ENCODE data around the gene SYT1. TPM values are rescaled to one million over a fixed set of nuclear protein-coding genes. Genes with fewer than 3 reads are reported as not detected.
"Not testable (repeated sequence)": the region's sequence is repeated elsewhere in the genome, so short reads cannot be mapped to it uniquely, and the experiment has no call there.

Gene SYT1
- 12.3 TPM for total RNA-seq

DNA sequence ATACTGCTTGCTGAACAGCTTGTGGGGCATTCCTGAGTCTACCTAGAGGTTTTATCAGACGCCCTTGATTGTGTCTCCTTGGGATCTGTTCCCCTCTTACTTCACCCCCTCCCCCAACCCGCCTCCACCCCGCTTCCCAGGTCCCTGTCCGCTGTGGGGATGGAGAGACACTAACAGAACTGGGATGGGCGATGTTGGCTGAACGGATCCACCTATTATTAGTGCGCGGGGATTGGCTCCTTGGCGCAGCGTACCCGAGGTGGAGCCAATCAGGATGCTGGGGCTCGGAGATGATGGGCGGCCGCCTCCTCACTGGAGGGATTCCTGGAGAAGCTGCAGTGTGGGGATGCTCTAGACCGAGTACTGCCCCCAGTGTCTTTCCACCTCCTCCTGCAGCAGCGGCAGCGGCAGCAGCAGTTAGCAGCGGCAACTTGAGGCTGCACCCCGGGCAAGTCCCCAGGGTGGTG is at the start of gene SYT1:
SYT1 (plus strand) TSS at position 372 of the 467 bp plus-strand sequence.
- peak; percentile 68 for DNase-seq (ENCODE audit: low spot score)

DNA sequence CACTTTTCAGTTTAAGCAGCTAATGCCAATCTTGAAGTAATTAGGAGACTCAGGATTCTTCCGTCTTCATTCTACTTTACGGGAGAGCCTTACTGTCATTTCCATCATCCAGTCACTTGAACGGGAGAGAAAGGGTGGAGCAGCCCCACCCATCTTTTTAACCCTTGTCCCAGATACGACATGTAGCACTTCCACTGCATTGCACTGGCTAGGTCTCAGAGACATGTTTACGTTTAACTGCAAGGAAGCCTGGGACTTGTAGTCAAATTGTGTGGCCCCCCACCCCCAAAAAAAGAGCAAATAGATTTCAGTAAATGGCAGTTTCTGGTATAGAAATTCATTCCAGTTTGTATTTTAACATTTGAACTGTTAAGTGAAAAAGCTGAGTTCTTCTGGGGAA is 46.1 kb upstream of the SYT1 start:
- DNase-seq (ENCODE audit: low spot score) = no peak

DNA sequence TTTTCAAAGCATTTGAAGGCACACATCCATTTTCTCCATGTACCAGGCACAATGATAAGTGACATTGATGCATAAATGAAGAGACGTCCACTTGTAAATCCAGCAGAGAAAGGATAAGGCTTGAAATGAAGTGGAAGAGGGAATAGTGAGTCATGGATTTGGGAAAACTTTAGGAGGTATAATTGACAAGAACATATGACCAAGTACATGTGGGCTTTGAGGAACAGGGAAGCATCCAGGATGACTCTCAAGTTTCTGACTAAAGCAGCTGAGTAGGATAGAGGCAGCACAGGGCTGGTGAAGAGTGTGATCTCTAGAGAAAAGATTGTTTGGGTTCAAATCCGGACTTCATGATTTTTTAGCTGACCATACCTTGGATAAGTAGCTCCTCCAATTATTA is 43.6 kb upstream of the SYT1 start:
- no peak for DNase-seq (ENCODE audit: low spot score)

DNA sequence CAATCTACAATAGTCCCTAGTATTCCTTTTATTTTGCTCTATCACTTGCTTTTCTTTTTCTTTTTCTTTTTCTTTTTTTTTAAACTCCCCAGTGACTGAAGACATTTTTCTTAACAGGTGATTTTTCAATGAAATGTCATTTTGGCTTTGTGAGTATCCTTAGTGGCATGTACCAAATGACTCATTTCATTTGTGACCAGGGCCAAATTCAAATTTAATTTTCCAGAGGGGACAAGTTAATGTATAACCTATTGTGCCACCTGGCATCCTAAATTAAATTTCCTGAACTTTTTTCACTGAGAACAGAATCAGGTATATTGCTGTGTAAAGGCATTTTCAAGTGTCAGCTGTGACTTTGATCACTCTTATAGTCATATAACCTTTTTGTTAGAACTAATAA is 39.7 kb upstream of the SYT1 start:
- no peak for DNase-seq (ENCODE audit: low spot score)

DNA sequence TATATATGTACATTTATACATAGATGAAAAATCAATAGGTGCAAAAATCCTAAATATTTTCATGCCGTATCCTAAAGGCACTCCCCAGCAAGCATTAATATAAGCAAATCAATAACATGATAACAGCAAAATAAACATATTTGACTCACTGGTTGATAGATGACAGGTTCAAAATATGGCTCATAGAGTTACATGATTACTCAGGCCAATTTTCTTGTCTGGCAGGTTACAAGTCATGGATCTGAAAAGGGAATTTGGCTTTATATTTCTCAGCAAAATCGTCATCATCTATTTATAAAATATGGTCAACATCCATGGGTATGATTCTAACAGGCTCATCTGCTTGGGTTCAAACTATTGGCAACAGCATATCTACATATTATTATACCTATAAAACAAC is 34.9 kb upstream of the SYT1 start:
- no peak for DNase-seq (ENCODE audit: low spot score)

DNA sequence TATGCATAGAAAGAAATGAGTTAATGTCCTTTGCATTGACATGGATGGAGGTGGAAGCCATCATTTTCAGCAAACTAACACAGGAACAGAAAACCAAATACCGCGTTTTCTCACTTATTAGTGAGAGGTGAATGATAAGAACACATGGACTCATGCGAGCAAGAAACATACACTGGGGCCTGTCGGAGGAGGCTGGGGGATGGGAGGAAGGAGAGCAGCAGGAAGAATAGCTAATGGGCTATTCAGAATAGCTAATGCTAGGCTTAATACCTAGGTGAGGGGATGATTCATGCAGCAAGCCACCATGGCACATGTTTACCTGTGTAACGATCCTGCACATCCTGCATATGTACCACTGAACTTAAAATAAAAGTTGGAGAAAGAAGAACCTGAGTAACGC is 29.1 kb upstream of the SYT1 start:
- no peak for DNase-seq (ENCODE audit: low spot score)

DNA sequence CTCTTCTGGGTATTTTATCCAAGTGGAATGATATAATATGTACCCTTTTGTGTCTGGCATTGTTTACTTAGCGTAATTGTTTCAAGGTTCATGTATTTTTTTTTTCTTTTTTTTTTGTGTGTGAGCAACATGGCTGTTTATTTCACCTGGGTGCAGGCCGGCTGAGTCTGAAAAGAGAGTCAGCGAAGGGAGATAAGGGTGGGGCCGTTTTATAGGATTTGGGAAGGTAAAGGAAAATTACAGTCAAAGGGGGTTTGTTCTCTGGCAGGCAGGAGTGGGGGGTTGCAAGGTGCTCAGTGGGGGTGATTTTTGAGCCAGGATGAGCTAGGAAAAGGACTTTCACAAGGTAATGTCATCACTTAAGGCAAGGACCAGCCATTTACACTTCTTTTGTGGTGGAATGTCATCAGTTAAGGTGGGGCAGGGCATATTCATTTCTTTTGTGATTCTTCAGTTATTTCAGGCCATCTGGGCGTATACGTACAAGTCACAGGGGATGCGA is 24.0 kb upstream of the SYT1 start:
- DNase-seq (ENCODE audit: low spot score) = not testable (repeated sequence)

DNA sequence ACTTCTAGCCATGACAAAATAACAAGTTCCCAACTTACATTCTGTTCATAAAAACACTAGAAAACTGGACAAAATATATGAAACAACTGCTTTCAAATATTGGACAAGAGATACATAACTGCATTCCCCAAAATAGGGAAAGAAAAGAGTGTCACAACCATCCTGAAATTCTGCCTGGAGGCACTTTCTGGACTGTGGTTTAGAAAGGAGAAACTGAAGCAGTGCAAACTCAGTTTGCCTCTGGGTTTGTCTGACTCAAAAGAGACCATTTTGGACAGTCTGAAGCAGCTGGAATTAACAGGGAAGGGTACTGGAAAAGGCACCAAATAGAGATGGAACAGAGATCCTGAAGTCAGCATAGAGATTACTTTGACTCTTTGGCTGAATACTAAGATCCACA is 11.3 kb upstream of the SYT1 start:
- no peak for DNase-seq (ENCODE audit: low spot score)

DNA sequence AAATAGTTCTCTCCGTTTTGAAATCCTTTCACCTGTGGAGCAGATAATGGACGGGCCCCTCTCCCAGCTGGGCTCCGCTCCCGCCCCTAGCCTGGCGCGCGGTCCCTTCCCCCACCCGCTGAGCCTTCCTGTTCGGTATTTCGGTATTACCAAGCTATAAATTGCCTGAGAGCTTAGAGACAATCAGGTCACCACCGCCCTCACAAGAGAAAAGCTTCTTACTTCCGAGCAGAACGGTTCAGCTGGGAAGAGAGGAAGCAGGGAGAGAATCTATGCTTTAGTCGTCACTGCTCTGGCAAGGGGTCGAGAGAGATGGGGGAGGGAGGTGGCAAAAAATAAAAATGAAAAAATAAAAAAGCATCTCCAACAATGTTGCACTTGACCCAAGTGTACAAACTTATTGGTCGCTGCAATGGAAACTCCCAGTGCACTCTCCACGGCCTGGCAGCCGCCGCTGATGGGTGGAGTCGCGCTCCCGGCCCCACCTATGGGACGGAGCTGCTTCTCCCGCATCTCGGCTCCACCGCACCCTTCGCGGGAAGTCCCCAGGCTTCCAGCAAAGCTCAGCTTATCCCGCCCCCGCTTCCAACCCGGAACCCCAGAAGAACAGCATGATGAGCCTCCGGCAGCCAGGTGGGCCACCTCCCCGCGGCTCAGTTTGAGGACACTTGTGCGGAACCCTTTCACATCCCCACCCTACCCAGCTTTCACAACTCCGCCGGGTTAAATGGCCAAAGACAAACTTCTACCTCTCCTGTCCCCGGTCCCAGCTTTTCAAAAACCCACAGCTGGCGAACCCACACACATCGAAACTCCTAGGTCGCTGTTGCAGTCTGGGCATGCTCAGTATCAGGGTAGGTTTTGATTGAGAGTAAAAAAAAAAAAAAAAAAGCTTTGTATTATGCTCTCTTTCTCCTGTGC is 832 bp upstream of the SYT1 start:
- DNase-seq (ENCODE audit: low spot score) = peak; percentile 47

DNA sequence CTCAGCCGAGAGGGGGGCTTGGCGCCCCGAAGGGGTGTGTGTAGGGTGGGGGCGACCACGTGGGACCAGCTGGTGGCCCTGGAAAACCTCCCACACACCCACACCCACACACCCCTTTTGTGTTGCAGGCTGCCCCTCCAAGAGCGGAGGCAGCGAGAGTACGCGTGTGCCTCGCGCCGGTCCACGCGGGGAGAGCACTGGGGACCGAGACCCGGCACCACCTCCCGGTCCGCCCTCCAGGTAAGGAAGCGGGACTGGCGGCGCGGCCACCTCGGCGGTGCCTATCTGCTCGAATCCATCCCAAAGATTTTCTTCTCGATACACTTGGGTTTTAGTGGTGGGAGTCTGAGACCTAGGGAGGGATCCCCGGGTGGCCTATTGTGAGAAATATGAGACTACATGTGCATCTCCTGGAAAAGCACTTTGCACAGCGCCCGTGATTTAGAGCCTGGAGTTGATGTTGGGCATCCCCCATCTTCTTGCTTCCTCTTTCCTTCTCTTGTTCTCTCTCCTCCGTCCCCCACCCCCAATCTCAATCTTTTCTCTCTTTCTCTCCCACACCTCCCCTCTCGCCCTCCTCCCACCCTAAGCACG is 393 bp downstream of the SYT1 start:
- no peak for DNase-seq (ENCODE audit: low spot score)

DNA sequence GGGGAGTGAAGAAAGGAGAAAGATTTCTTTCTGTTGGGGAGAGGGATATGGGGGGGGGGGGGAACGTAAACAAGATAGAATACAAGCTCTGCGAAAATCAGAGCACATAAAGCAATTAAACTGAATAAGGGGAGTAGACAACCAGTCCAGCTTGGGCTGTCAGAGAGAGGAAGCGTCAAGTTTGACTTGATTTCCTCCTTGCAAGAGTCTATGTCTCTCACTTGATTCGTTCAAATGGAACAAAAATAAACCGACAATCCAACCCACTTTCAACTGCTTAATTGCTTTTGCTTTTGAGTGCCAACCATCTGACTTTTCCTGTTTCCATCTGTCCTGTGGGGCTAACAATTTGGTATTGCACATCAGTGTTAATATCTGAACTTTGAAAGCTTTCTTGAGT is 942 bp downstream of the SYT1 start:
- no peak for DNase-seq (ENCODE audit: low spot score)

DNA sequence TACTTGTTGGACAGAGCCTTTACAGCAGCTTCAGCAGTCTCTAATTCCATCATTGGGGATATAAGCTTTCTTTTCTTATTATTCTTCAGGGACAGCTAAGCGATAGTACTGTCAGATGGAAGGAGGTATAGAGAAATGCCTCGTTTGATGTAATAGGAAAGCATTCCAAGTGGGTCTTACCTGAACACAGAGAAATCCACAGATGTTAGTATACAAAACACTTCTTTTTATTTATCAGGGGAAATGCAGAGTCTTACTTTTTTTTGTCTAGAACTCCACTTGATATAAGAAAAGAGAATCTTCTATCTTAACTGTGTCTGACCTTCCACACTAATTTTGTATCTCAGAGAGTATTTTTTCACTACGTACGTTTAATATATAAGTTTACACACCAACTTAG is 1.9 kb downstream of the SYT1 start:
- no peak for DNase-seq (ENCODE audit: low spot score)

DNA sequence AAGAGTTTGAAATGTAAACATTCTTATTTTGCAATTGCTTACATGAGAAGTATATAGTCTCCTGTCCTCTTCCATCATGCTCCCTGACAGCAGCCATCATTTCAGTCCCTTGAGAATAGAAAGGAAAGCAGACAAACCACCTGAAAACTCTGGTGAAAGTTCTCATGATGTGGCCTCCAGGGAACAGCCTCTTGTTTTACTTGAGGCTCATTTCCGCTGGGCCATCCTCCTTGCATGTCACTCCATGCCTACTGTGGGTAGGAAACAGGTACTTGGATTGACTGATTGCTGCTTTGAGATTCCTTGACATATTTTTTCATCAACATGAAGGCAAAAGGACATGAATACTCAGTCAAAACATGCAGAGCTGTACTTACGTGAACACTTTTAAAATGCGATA is 6.0 kb downstream of the SYT1 start:
- DNase-seq (ENCODE audit: low spot score) = no peak

DNA sequence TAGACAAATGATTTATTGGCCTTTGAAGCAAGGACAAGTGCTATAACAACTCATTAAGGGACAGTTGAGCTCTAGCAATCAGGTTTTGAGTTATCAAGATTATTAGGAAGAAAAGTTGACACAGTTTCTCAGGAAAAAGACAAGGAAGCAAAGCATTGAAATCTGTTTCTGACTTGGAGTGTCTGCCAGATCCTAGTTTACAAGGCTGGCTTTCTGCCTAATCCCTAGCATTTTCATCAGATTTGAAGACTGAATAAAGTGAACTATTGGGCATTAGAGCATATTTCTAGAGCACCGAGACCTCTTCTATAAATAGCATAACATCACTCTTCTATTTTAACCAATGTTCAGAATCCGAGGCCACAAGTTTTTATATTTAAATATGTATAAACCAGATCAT is 7.0 kb downstream of the SYT1 start:
- no peak for DNase-seq (ENCODE audit: low spot score)

DNA sequence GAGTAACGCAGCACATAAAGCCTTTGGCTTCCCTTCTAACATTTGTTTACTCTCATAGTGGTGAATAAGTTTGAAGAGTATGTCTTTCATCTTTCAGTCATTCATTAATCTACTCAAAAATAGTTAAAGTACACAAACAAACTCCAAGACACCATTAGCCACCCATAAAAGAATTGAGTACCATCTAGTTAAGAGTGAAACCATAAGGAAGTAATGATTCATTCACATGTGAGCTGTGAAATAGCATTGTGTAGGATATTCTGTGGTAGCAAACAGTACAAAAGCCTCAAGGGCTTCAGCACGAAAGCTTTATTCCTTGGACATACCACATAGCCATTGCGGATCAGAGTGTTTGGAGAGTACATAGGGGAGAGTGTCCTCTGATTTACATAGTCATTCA is 13.9 kb downstream of the SYT1 start:
- DNase-seq (ENCODE audit: low spot score) = no peak

DNA sequence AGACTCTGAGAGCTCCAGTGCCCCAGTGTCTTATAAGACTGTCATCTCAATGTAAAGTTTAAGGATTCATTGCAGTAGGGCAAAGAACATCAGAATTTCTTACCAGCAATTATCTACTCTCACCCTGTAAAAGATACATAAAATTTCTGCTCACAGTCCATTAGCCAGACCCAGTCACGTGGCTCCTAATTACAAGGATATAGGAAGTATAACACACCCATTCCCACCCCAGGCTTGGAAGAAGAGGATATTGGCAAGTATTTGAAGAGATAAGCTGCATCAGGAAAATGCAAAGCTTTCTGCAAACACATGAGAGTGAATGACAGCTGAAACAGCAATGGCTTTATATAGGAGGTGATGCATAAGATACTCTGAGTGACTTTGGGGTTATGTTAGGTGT is 14.3 kb downstream of the SYT1 start:
- no peak for DNase-seq (ENCODE audit: low spot score)

DNA sequence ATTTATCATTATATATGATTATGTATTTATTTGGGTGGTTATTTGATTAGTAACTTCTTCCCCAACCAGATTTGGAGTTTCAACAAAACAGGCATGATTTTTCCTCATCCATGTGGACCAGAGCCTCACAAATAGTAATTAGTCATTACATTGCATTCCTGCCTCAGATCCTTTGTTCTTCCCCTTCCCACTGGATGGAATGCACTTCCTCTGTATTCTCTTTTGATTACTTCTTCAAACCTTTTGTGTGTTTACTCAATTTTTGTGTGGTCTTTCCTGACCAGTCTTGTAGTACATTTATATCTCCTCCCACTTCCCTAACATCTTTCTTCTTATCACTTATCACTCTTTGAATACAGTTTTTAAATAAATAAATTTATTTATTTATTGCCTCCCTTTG is 15.5 kb downstream of the SYT1 start:
- no peak for DNase-seq (ENCODE audit: low spot score)

DNA sequence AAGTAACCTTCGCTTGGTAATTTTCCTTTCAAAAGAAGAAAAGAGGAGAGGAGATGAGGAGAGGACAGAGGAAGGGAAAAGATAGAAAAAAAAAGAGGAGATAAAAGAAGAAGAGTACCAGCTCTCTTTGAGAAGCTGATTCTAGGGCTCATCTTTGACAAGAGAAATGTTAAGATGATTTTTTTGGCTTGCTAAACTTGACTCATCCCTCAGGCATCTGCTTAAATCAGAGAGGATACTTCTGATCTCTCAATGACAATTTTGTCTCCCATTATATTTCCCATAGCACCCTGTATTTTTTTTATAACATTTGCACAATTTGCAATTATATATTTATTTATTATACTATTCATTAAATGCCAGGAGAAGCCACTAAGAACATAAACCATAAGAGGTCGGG is 17.1 kb downstream of the SYT1 start:
- DNase-seq (ENCODE audit: low spot score) = no peak

DNA sequence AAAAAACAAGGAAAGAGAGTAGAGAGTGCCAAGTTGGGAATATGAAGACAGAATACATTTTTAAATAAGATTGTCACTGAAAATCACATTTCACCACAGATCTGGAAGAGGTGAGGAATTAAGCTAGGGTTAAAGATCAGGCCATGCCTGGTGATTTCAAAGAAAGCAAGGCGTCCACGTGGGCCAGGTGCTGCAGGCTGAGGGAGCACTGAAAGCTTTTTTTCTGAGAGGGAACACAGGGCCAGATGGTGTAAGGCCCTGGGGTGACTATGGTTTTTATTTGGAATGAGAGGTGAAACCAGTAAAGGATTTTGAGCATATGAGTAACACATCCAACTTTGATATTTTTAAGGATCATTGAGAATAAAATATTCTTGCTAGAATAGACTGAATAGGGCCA is 20.9 kb downstream of the SYT1 start:
- no peak for DNase-seq (ENCODE audit: low spot score)

DNA sequence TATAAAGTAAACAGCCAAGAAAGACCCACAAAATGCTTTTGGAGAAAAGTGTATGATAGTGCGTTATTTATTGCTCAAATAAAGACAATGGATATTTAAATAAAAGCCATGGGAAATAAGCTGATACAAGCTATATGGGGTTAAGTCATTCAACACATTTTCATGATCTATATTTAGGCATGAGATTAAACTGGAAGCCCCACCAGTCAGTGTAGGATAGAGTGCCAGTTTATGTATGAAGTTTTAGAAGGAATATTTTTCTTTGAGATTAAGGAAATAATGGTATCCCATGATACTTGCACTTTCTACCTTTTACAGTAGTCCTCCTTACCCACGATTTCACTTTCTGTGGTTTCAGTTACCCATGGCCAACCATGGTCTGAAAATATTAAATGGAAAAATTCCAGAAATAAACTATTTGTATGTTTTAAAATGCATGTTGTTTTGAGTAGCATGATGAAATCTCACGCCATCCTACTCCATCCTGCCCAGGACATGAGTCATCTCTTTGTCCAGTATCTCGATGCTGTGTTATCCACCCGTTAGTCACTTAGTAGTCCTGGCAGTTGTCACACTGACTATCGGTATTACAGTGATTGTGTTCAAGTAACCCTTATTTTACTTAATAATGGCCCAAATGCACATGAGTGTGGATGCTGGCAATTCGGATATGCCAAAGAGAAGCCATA is 22.3 kb downstream of the SYT1 start:
- no peak for DNase-seq (ENCODE audit: low spot score)

DNA sequence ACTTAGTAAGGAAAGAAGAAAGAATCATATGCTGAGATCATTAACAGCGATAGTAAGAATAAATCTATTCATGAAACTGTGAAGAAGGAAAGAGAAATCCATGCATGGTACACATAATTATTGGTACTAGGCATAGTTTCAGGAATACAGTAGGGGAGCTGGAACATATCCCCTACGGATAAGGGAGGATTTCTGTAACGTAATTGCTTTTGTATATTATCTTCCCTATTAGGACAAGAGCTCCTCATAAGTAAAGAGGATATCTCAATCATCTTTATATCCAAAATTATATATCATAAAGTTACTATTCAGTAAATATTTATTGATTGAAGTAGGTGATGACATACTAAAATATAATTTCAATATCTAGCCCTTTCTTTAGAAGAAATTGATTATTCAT is 22.9 kb downstream of the SYT1 start:
- no peak for DNase-seq (ENCODE audit: low spot score)

DNA sequence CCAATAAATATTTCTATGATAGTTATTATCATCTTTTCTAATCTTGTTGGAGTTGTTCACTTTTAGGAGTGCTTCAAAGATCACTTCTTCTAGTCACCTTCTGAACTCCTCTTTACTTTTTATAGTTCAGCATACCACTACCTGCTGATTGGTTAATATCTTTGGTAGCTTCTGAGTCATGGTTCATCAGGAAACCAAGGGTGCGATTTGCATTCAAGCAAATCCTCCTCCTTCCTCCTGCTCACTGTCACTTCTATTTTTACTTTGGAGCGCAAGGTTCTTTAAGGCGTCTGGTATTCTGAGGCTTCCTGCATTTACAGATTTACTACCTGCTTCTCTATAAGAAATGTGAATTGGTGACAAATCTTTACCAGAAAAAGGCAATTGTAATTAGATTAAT is 24.0 kb downstream of the SYT1 start:
- no peak for DNase-seq (ENCODE audit: low spot score)
